Left lung (tissue), 10 donors: ENCODE measurements around the gene TBL1Y. TPM values are rescaled to one million over a fixed set of nuclear protein-coding genes. Genes with fewer than 3 reads are reported as not detected.

Experiments
- ATAC-seq: fragments of 200-7000 bp; cut with Tn5 transposase; one replicate; pipeline ENCODE4 v1.9.1; 2020; ENCODE audit warnings: moderate library complexity
- DNase-seq, 4 donors: peaks; one replicate each; pipeline ENCODE4 v3.0.0-alpha.2; 2013 to 2020
- H3K27ac ChIP-seq, 2 donors: fragments of 200-600 bp; sonication (generic) in 1 of 2; one replicate each; pipeline versions ENCODE4 v1.5.0 to v1.8.0; 2020 to 2021
- H3K27me3 ChIP-seq, 2 donors: fragments of 200-600 bp; sonication (generic) in 1 of 2; one replicate each; pipeline versions ENCODE4 v1.5.0 to v1.8.0; 2020 to 2021
- H3K36me3 ChIP-seq, 2 donors: fragments of 200-600 bp; sonication (generic) in 1 of 2; one replicate each; pipeline versions ENCODE4 v1.5.0 to v1.8.0; 2020 to 2021
- H3K4me1 ChIP-seq, 2 donors: fragments of 200-600 bp; one replicate each; pipeline ENCODE4 v1.8.0; 2021
- H3K4me3 ChIP-seq, 2 donors: fragments of 200-600 bp; sonication (generic) in 1 of 2; one replicate each; pipeline versions ENCODE4 v1.5.0 to v1.8.0; 2020 to 2021; ENCODE audit warnings: mild to moderate bottlenecking in 1 of 2
- H3K9me3 ChIP-seq, 2 donors: fragments of 200-600 bp; sonication (generic) in 1 of 2; one replicate each; pipeline versions ENCODE4 v1.5.0 to v1.8.0; 2020 to 2021
- intact Hi-C, 2 donors: fragments of 100-400 bp; cut with DNase I; formaldehyde crosslinking; loops; one replicate each; pipeline versions ENCODE4 v1.11.2 to v1.14.2; 2022
- polyA plus RNA-seq, 6 donors: library from polyadenylated mRNA; unstranded; fragments of 120-200 nt; gene quantifications; one replicate each; pipeline ENCODE4 v1.2.1, GENCODE V29; 2013; ENCODE audit not compliant: insufficient read length in 6 of 6
- total RNA-seq, 2 donors: library from RNA; stranded (reverse); fragmentation: NEBNext Ultra II Directional; extraction: Animal tissue kit (Norgen Biotek cat#: 25700); gene quantifications; one replicate each; pipeline ENCODE4 v1.2.1, GENCODE V29; 2021
- TF ChIP-seq, protein P1 (sequence below), 2 donors: fragments of 200-600 bp; sonication (generic) in 1 of 2; IDR thresholded peaks; one replicate each; pipeline versions ENCODE4 v1.5.0 to v1.8.0; 2021; ENCODE audit warnings: antibody characterized with exemption in 2 of 2
- donor health status: DM: no; HTN: yes; CAD: no.
- donor health status: DM: no; HTN: no; CAD: no.

The TBL1Y gene
- total and polyA plus RNA-seq, 8 donors = 0.10 to 2.0 (median 1.5) TPM; not detected in 3

GRCh38 chrY:6999905-7000304, 89.4 kb downstream of the TBL1Y start:
- intact Hi-C loops = no loop called here
- TF ChIP-seq, protein P1, sequence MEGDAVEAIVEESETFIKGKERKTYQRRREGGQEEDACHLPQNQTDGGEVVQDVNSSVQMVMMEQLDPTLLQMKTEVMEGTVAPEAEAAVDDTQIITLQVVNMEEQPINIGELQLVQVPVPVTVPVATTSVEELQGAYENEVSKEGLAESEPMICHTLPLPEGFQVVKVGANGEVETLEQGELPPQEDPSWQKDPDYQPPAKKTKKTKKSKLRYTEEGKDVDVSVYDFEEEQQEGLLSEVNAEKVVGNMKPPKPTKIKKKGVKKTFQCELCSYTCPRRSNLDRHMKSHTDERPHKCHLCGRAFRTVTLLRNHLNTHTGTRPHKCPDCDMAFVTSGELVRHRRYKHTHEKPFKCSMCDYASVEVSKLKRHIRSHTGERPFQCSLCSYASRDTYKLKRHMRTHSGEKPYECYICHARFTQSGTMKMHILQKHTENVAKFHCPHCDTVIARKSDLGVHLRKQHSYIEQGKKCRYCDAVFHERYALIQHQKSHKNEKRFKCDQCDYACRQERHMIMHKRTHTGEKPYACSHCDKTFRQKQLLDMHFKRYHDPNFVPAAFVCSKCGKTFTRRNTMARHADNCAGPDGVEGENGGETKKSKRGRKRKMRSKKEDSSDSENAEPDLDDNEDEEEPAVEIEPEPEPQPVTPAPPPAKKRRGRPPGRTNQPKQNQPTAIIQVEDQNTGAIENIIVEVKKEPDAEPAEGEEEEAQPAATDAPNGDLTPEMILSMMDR (IDR thresholded peaks at IDR 0.05) = no peak

DNA sequence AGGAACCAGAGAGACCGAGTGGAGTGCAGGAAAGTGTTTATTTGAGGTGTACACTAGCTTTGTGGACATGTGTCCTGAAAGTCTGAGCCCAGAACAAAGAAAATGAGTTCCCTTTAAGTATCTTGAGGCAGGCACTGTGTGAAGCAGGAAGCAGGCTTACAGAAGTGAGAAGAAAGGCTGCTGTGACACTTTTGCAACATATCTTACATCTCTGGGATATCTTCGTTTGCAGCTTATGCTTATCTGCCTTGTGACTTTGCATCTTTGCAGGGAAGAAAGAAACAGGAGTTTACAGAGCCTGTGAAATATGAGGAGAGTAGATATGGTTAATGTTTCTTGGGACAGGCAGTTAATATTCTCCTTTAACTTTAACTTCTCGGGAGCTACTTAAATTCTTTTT, 92.1 kb downstream of the TBL1Y start:
- intact Hi-C loops = no loop called here
- TF ChIP-seq, protein P1 (IDR thresholded peaks at IDR 0.05) = no peak
- no peak for DNase-seq

More at GRCh38 chrY:6999905-7000304, 89.4 kb downstream of the TBL1Y start:
- no peaks in the 10 kb centered on the region for H3K4me1 ChIP-seq
- ATAC-seq (no peak), DNase-seq (no peak)
- no peak overlapping the region for H3K4me3 ChIP-seq
- H3K27me3 ChIP-seq = no peaks in the 10 kb centered on the region
- no peaks in the 10 kb centered on the region for H3K9me3 ChIP-seq
- H3K36me3 ChIP-seq = no peaks in the 10 kb centered on the region
- no peak overlapping the region for H3K27ac ChIP-seq

DNA sequence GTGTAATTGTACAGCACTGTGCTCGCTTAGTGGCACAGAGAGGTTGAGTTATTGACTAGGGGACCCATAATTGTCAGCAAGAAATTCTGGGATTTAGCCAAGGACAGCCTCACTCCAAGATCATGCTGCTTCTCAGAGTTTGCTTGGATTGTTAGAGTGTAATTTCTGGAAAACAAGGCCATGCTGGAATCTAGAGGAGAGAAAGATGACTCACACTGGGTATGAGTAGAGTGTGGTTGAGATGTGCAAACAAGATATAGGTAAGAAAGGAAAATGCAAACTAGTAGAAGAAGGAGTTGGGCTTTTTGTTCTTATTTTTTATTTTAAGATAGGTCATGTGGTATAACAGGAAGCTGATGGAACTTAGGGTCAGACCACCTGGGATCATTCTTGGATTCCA, 97.4 kb downstream of the TBL1Y start:
- no peaks in the 10 kb centered on the region for H3K9me3 ChIP-seq
- TF ChIP-seq, protein P1 (IDR thresholded peaks at IDR 0.05) = no peak

More for the DNA sequence above, 92.1 kb downstream of the TBL1Y start:
- Histone ChIP-seq H3K36me3 (no peaks in the 10 kb centered on the region), H3K27me3 (no peaks in the 10 kb centered on the region), H3K4me1 (no peaks in the 10 kb centered on the region), H3K4me3 (no peak overlapping the region), H3K9me3 (no peaks in the 10 kb centered on the region), H3K27ac (no peak overlapping the region)
- ATAC-seq = no peak

GRCh38 chrY:7008578-7009355, 98.3 kb downstream of the TBL1Y start:
- ATAC-seq = no peak
- no peak overlapping the region for H3K27ac ChIP-seq
- intact Hi-C loops = no loop called here
- H3K9me3 ChIP-seq = no peaks in the 10 kb centered on the region
- TF ChIP-seq, protein P1 (IDR thresholded peaks at IDR 0.05) = no peak
- H3K4me1 ChIP-seq = no peaks in the 10 kb centered on the region
- H3K36me3 ChIP-seq = no peaks in the 10 kb centered on the region
- no peak overlapping the region for H3K4me3 ChIP-seq
- DNase-seq = no peak
- H3K27me3 ChIP-seq = no peaks in the 10 kb centered on the region

More for the DNA sequence above, 97.4 kb downstream of the TBL1Y start:
- Histone ChIP-seq H3K36me3 (no peaks in the 10 kb centered on the region), H3K4me1 (no peaks in the 10 kb centered on the region), H3K27me3 (no peaks in the 10 kb centered on the region), H3K27ac (no peak overlapping the region), H3K4me3 (no peak overlapping the region)
- ATAC-seq = no peak
- intact Hi-C loops = no loop called here
- DNase-seq = no peak

- intact Hi-C loops = no loop called here
- H3K4me3 ChIP-seq = no peak overlapping the region
- H3K27me3 ChIP-seq = no peaks in the 10 kb centered on the region
- TF ChIP-seq, protein P1 (IDR thresholded peaks at IDR 0.05) = no peak
- ATAC-seq (no peak), DNase-seq (no peak)
- no peaks in the 10 kb centered on the region for H3K9me3 ChIP-seq
- H3K27ac ChIP-seq = no peak overlapping the region
- H3K36me3 ChIP-seq = no peaks in the 10 kb centered on the region
- H3K4me1 ChIP-seq = no peaks in the 10 kb centered on the region
These were observed 102.6 kb downstream of the TBL1Y start for GRCh38 chrY:7013051-7013450.
